SK-N-SH (cell line): ENCODE data around the gene PLEKHM3.

Source experiments
- CTCF ChIP-seq: fragments of 200-600 bp; sonication (generic); IDR thresholded peaks from 2 replicates; pipeline ENCODE4 v1.6.1; 2017; ENCODE audit warnings: antibody characterized with exemption, mild to moderate bottlenecking, moderate library complexity
- GABPA ChIP-seq: IDR thresholded peaks from 2 replicates; pipeline ENCODE4 v1.4.0; 2012; ENCODE audit warnings: low read depth, mild to moderate bottlenecking
- RAD21 ChIP-seq: IDR thresholded peaks from 2 replicates; pipeline ENCODE4 v1.6.1; 2012; ENCODE audit warnings: mild to moderate bottlenecking, low read length
- REST ChIP-seq: IDR thresholded peaks from 2 replicates; pipeline ENCODE4 v1.6.1; 2012; ENCODE audit warnings: mild to moderate bottlenecking, low read depth, low read length, moderate library complexity
- RXRA ChIP-seq: IDR thresholded peaks from 2 replicates; pipeline ENCODE4 v1.4.0; 2012; ENCODE audit warnings: low read depth, mild to moderate bottlenecking, borderline replicate concordance
- USF2 ChIP-seq: fragments of 150-350 bp; IDR thresholded peaks from 2 replicates; pipeline ENCODE4 v1.6.1; 2017; ENCODE audit warnings: antibody characterized with exemption, low read length, low read depth, borderline replicate concordance

DNA sequence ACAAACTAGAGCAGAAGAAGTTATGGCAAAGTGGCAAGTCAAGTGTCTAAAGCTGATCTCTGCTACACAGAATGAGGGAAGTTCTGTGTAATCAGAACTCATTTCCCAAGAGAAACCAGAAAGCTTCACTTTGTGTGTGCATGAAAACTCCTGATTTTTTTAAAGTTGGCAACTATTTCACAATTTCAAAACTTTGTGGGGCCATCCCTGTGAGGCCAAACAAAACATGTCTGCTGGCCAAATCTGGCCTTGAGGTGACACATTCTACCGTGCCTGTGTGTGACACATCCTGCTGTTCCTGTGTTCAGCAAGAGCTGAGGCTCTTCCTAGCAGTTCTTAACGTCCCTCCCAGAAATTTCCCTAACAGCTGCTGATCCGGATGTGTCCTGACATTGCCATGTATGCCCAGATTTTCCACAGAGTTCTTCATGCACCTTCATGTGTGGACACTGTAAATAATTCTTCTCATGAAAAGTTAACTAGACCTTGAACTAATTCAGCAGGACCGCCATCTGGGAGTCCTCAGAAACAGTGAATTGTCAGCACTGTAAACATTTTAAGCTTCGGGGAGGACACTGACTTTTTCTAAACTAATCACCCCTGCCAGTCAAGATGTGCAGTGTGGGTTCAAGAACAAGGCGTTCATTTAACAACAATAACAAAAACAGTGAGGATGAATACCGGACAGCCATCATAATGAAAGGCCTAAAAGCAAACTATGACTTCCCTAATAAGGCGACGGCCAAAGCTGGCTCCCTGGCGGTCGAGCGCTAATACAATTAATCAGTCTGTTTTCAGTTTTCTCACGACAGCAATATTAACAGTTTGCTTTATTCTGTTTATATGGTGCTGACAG, 99.0 kb downstream of the PLEKHM3 start:
- no peak for TF ChIP-seq CTCF
- TF ChIP-seq USF2: no peak
- TF ChIP-seq REST: no peak
- TF ChIP-seq RAD21: no peak
- no peak for TF ChIP-seq RXRA
- TF ChIP-seq GABPA: no peak
